ENCODE data around the gene DMD.

Gene DMD

GRCh38 chrX:31252133-31252532 lies 1959.2 kb downstream of the DMD start:
- H4K20me1 ChIP-seq (ENCODE audit: insufficient read depth, low read length): no peaks in the 10 kb centered on the region
- H3K27ac ChIP-seq (ENCODE audit: low read length): no peak overlapping the region
- no peak overlapping the region for H2AFZ ChIP-seq (ENCODE audit: low read depth, low read length)
- no peak overlapping the region for H3K4me2 ChIP-seq (ENCODE audit: insufficient read depth, low read length)
- H3K9ac ChIP-seq (ENCODE audit: low read depth, low read length): no peak overlapping the region
- H3K4me3 ChIP-seq (ENCODE audit: low read depth in 1 of 2, low read length in 2 of 2): no peak overlapping the region
- no peak for DNase-seq
- no peak for TF ChIP-seq CTCF (IDR thresholded peaks at IDR 0.05; ENCODE audit: borderline replicate concordance, extremely low read depth, low read length, poor library complexity, severe bottlenecking)
- TF ChIP-seq EZH2 (IDR thresholded peaks at IDR 0.05; ENCODE audit: borderline replicate concordance, low read depth, low read length, severe bottlenecking): no peak
- no peaks in the 10 kb centered on the region for H3K9me3 ChIP-seq (ENCODE audit: insufficient read depth, low read length, severe bottlenecking)
- H3K27me3 ChIP-seq (ENCODE audit: insufficient read depth, low read length, poor library complexity): no peaks in the 10 kb centered on the region
- H3K4me1 ChIP-seq (ENCODE audit: insufficient read depth, low read length): no peaks in the 10 kb centered on the region
- H3K79me2 ChIP-seq (ENCODE audit: insufficient read depth, low read length): no peaks in the 10 kb centered on the region
- ATAC-seq (ENCODE audit: insufficient read depth, low read depth): no peak
- no peaks in the 10 kb centered on the region for H3K36me3 ChIP-seq (ENCODE audit: insufficient read depth, low read length)

GRCh38 chrX:31251336-31251735 lies 1960.0 kb downstream of the DMD start:
- Histone ChIP-seq H3K9me3 (ENCODE audit: insufficient read depth, low read length, severe bottlenecking) (no peaks in the 10 kb centered on the region), H3K4me1 (ENCODE audit: insufficient read depth, low read length) (no peaks in the 10 kb centered on the region), H3K4me3 (ENCODE audit: low read depth in 1 of 2, low read length in 2 of 2) (no peak overlapping the region), H2AFZ (ENCODE audit: low read depth, low read length) (no peak overlapping the region), H3K9ac (ENCODE audit: low read depth, low read length) (no peak overlapping the region), H3K27ac (ENCODE audit: low read length) (no peak overlapping the region), H3K36me3 (ENCODE audit: insufficient read depth, low read length) (no peaks in the 10 kb centered on the region), H3K27me3 (ENCODE audit: insufficient read depth, low read length, poor library complexity) (no peaks in the 10 kb centered on the region), H3K4me2 (ENCODE audit: insufficient read depth, low read length) (no peak overlapping the region), H4K20me1 (ENCODE audit: insufficient read depth, low read length) (no peaks in the 10 kb centered on the region), H3K79me2 (ENCODE audit: insufficient read depth, low read length) (no peaks in the 10 kb centered on the region)
- DNase-seq (no peak), ATAC-seq (ENCODE audit: insufficient read depth, low read depth) (no peak)
- TF ChIP-seq EZH2 (IDR thresholded peaks at IDR 0.05; ENCODE audit: borderline replicate concordance, low read depth, low read length, severe bottlenecking): no peak
- no peak for TF ChIP-seq CTCF (IDR thresholded peaks at IDR 0.05; ENCODE audit: borderline replicate concordance, extremely low read depth, low read length, poor library complexity, severe bottlenecking)

- no peaks in the 10 kb centered on the region for H3K4me1 ChIP-seq (ENCODE audit: insufficient read depth, low read length)
- no peaks in the 10 kb centered on the region for H3K79me2 ChIP-seq (ENCODE audit: insufficient read depth, low read length)
- no peak overlapping the region for H3K4me3 ChIP-seq (ENCODE audit: low read depth in 1 of 2, low read length in 2 of 2)
- H3K4me2 ChIP-seq (ENCODE audit: insufficient read depth, low read length): no peak overlapping the region
- H3K36me3 ChIP-seq (ENCODE audit: insufficient read depth, low read length): no peaks in the 10 kb centered on the region
- ATAC-seq (ENCODE audit: insufficient read depth, low read depth): no peak
- no peaks in the 10 kb centered on the region for H4K20me1 ChIP-seq (ENCODE audit: insufficient read depth, low read length)
- DNase-seq: no peak
- TF ChIP-seq CTCF (IDR thresholded peaks at IDR 0.05; ENCODE audit: borderline replicate concordance, extremely low read depth, low read length, poor library complexity, severe bottlenecking) (no peak), EZH2 (IDR thresholded peaks at IDR 0.05; ENCODE audit: borderline replicate concordance, low read depth, low read length, severe bottlenecking) (no peak)
- no peak overlapping the region for H3K9ac ChIP-seq (ENCODE audit: low read depth, low read length)
- H2AFZ ChIP-seq (ENCODE audit: low read depth, low read length): no peak overlapping the region
- H3K27me3 ChIP-seq (ENCODE audit: insufficient read depth, low read length, poor library complexity): no peaks in the 10 kb centered on the region
- no peaks in the 10 kb centered on the region for H3K9me3 ChIP-seq (ENCODE audit: insufficient read depth, low read length, severe bottlenecking)
- H3K27ac ChIP-seq (ENCODE audit: low read length): no peak overlapping the region
These were observed 1965.6 kb downstream of the DMD start for GRCh38 chrX:31245714-31246113.

GRCh38 chrX:31243804-31244203 lies 1967.5 kb downstream of the DMD start:
- no peaks in the 10 kb centered on the region for H3K79me2 ChIP-seq (ENCODE audit: insufficient read depth, low read length)
- no peak overlapping the region for H3K27ac ChIP-seq (ENCODE audit: low read length)
- ATAC-seq (ENCODE audit: insufficient read depth, low read depth): no peak
- no peaks in the 10 kb centered on the region for H3K4me1 ChIP-seq (ENCODE audit: insufficient read depth, low read length)
- H4K20me1 ChIP-seq (ENCODE audit: insufficient read depth, low read length): no peaks in the 10 kb centered on the region
- no peaks in the 10 kb centered on the region for H3K36me3 ChIP-seq (ENCODE audit: insufficient read depth, low read length)
- H3K9ac ChIP-seq (ENCODE audit: low read depth, low read length): no peak overlapping the region
- no peak overlapping the region for H3K4me3 ChIP-seq (ENCODE audit: low read depth in 1 of 2, low read length in 2 of 2)
- H3K9me3 ChIP-seq (ENCODE audit: insufficient read depth, low read length, severe bottlenecking): no peaks in the 10 kb centered on the region
- no peak for DNase-seq
- TF ChIP-seq CTCF (IDR thresholded peaks at IDR 0.05; ENCODE audit: borderline replicate concordance, extremely low read depth, low read length, poor library complexity, severe bottlenecking): no peak
- H3K27me3 ChIP-seq (ENCODE audit: insufficient read depth, low read length, poor library complexity): no peaks in the 10 kb centered on the region
- no peak overlapping the region for H2AFZ ChIP-seq (ENCODE audit: low read depth, low read length)
- H3K4me2 ChIP-seq (ENCODE audit: insufficient read depth, low read length): no peak overlapping the region

All from DND-41 (cell line).